ENCODE data around the gene FOCAD.
"Not testable (repeated sequence)": the region's sequence is repeated elsewhere in the genome, so short reads cannot be mapped to it uniquely, and the experiment has no call there.

GRCh38 chr9:20974191-20974938 lies 290.3 kb downstream of the FOCAD start:
- not testable (repeated sequence) for TF ChIP-seq POLR2AphosphoS5 (IDR thresholded peaks at IDR 0.05; ENCODE audit: borderline replicate concordance, low read depth, low read length); EZH2 (IDR thresholded peaks at IDR 0.05); FOXP2 (optimal IDR thresholded peaks at IDR 0.05; ENCODE audit: control extremely low read depth, extremely low read length, insufficient read depth)
